ENCODE results near the gene NRCAM.
"Not testable (repeated sequence)": the region's sequence is repeated elsewhere in the genome, so short reads cannot be mapped to it uniquely, and the experiment has no call there.

Gene NRCAM

DNA sequence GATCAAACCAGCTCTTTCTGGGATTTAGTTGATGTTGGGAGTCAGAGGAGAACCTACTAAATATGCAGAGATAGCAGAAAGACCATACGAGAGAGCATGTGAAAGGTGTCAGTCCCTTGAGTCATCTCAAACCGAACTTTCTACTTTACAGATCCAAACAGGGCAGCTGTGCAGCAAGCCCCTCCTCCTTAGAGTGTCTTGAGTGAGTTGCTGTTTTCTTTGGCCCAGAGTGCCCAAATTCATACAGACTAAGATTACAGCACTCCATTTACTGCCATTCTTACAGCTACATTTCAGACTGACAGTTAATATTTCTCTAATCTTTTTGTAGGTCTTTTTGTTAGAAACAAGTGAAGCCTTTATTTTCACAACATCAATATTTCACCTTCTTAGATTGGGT lies 53.4 kb downstream of the NRCAM start:
- no peak for DNase-seq (ENCODE audit: low spot score)

DNA sequence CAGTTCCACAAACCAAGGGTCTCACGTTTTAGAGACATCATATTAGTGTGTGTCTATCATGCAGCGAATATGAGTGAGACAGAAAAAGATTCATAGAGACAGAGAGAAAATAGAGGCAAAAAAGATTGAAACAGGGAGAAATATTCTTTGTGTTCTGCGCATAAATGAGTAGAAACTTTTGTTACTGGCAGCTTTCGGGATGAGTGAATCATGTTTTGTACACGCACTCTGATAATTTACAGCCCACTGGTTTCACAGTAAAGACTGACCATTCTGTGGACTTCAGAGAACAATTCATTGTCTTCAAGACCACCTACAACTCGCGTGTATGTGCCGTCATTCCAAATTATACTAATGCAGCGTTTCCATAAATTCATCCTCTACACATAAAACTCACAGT lies 60.2 kb downstream of the NRCAM start:
- no peak for DNase-seq (ENCODE audit: low spot score)

DNA sequence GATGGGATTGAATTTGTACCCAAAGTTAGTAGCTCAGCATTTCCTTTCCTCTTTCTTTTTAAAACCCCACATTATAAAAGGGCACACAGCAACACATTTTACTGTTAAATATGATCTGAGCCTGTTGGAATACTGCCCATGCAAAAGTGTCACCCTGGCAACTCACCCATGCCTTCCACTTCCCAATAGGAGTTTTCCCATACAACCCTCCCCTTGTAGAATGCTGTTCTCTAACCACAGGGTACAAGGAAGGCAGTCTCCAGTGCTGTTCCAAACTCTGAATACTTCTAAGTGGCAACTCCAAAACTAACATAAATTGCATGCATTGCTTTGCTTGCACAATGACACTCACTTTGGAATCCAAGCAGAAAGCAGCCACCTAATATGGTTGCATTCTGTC lies 60.8 kb downstream of the NRCAM start:
- DNase-seq (ENCODE audit: low spot score): no peak

GRCh38 chr7:108393097-108393496 lies 63.1 kb downstream of the NRCAM start:
- not testable (repeated sequence) for DNase-seq (ENCODE audit: low spot score)

DNA sequence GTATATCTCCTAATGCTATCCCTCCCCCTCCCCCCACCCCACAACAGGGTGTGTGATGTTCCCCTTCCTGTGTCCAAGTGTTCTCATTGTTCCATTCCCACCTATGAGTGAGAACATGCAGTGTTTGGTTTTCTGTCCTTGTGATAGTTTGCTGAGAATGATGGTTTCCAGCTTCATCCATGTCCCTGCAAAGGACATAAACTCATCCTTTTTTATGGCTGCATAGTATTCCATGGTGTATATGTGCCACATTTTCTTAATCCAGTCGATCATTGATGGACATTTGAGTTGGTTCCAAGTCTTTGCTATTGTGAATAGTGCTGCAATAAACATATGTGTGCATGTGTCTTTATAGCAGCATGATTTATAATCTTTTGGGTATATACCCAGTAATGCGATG lies 68.5 kb downstream of the NRCAM start:
- DNase-seq (ENCODE audit: low spot score): not testable (repeated sequence)

DNA sequence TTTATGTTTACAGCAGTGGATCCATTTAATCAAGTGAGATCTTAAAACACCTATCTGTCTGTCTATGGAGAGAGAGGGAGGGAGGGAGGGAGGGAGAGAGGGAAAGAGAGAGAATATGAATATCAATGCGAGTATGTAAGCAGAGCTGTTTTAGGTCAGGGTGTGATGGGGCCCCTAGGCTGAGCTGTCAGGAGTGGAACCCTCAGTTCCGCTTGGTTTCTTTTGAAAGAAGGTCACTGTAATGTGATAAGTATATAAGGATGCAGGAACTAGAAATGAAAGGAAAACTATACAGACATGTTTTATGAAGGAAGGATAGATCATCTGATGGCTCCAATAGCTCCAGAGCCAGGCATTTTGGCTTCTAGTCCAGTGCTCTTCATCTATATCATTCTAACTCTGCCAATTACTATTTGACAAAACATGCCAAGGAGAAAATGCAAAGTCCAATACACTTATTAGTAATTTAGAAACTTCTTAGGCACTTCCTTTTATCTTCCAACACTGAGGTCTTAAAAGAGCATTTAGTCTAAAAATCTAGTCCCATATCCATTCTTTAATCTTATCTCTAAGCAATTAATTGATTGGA lies 70.3 kb downstream of the NRCAM start:
- no peak for DNase-seq (ENCODE audit: low spot score)

- peak; percentile 51 for DNase-seq (ENCODE audit: low spot score)
Measured at GRCh38 chr7:108384716-108385483, 71.3 kb downstream of the NRCAM start.

- no peak for DNase-seq (ENCODE audit: low spot score)
Measured at GRCh38 chr7:108382932-108383331, 73.3 kb downstream of the NRCAM start.

DNA sequence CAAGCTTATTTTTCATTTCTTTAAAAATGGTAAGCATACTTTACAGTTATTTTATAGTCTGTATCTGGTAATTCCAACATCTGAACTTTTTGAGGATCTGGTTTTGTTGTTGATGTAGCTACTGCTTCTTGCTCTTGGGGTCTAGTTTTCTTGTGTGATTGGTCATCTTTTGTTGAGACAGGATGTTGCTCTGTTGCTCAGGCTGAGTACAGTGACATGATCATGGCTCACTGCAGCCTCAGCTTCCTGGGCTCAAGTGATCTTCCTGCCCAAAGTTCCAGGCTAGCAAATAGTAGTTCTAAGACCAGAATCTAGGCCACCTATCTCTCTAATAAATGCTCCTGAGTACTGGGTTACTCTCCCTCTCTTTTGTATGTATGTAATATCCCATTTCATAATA lies 75.7 kb downstream of the NRCAM start:
- DNase-seq (ENCODE audit: low spot score): no peak

DNA sequence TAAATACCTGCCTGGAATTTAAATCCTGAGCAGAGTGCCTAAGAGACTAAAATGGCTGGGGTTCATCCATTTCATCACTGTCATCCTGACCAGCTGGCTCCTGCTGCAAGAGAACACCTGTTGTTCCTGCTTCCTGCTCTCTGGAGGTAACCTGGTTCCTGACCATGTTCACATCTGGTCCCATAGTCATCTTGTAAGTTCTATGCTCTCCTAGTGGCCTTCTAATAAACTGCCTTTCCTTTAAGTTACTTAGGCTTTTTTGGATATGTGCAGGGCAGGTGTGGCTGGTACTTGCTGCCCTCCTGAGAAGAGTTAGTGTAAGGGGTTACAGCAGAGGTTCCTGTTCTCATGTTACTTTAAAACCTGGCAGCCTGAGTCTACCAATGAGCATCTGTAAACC lies 80.0 kb downstream of the NRCAM start:
- DNase-seq (ENCODE audit: low spot score): no peak

GRCh38 chr7:108375668-108376067 lies 80.6 kb downstream of the NRCAM start:
- DNase-seq (ENCODE audit: low spot score): no peak

- DNase-seq (ENCODE audit: low spot score): no peak
Measured at GRCh38 chr7:108374899-108375298, 81.3 kb downstream of the NRCAM start.

GRCh38 chr7:108372618-108373017 lies 83.6 kb downstream of the NRCAM start:
- DNase-seq (ENCODE audit: low spot score): no peak

- no peak for DNase-seq (ENCODE audit: low spot score)
Measured at GRCh38 chr7:108370616-108371015, 85.6 kb downstream of the NRCAM start.

- no peak for DNase-seq (ENCODE audit: low spot score)
Measured at GRCh38 chr7:108368466-108368865, 87.8 kb downstream of the NRCAM start.

- DNase-seq (ENCODE audit: low spot score): no peak
Measured at GRCh38 chr7:108367946-108368345, 88.3 kb downstream of the NRCAM start.

- DNase-seq (ENCODE audit: low spot score): no peak
Measured at GRCh38 chr7:108367314-108367713, 88.9 kb downstream of the NRCAM start.

- no peak for DNase-seq (ENCODE audit: low spot score)
Measured at GRCh38 chr7:108363659-108364058, 92.6 kb downstream of the NRCAM start.

GRCh38 chr7:108360058-108360800 lies 96.0 kb downstream of the NRCAM start:
- no peak for DNase-seq (ENCODE audit: low spot score)

DNA sequence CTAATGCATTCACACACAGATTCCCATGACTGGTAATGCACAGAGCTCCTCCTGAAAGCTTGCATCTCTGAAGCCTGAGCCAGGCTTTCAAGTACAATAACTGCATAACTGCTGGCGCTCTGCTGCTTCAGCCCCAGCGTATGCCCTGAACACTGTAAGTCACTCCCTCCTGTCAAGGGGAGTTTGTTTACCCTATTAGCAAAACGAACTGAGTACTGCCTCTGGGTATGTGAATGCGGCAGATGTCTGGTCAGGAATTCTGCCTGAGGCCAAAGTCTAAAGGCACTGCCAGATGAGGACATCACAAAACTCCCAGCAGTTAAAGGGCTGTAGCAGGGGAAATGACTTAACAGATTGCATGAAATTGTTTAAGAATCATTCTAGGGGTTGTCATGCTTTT lies 97.7 kb downstream of the NRCAM start:
- DNase-seq (ENCODE audit: low spot score): no peak

GRCh38 chr7:108351729-108352131 lies 104.5 kb downstream of the NRCAM start:
- no peak for DNase-seq (ENCODE audit: low spot score)

DNA sequence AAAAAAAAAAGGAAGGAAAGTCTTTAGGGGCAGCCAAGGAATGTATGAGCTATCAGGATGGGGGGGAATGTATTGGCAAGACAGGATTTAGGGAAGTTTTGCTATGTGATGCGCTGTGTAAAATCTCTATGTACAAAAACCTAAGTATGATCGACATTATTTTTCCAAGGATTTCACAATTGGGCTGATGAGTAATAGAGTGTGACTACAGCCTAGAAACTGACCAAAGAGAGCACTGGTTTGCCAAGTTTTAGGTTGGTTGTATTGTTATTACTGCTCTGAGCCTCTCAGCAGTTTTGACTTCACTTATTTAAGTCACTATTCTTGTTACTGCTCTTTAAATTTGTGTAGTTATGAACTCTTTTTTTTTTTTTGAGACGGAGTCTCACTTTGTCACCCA lies 107.3 kb downstream of the NRCAM start:
- no peak for DNase-seq (ENCODE audit: low spot score)

GRCh38 chr7:108347616-108348015 lies 108.6 kb downstream of the NRCAM start:
- DNase-seq (ENCODE audit: low spot score): no peak

Data from NAMALWA (cell line).